Measurements from ENCODE around the gene ADAM20.
A peak's percentile ranks its signal among the peaks of the same experiment; 100 is the strongest.
"Not testable (repeated sequence)": the region's sequence is repeated elsewhere in the genome, so short reads cannot be mapped to it uniquely, and the experiment has no call there.

The ADAM20 gene

GRCh38 chr14:70534904-70535303 is at the start of gene ADAM20:
TSS of gene ADAM20 (minus strand) at chr14:70535004. CDS start at chr14:70524757, 10,247 bp downstream.
- DNase-seq (ENCODE audit: low spot score): no peak

GRCh38 chr14:70576891-70577290 is 42.1 kb upstream of the ADAM20 start:
- no peak for DNase-seq (ENCODE audit: low spot score)

DNA sequence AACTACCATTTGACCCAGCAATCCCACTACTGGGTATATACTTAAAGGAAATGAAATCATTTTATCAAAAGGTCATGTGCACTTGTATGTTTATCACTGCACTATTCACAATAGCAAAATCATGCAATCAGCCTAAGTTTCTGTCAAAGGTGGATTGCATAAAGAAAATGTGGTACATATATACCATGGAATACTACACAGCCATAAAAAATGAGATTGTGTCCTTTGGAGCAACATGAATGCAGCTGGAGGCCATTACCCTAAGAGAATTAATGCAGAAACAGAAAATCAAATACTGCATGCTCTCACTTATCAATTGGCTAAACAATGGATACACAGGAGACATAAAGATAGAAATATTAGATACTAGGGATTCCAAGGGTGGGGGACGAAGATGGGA is 38.2 kb upstream of the ADAM20 start:
- DNase-seq (ENCODE audit: low spot score): no peak

- DNase-seq (ENCODE audit: low spot score): no peak
Measured at GRCh38 chr14:70571139-70571538, 36.3 kb upstream of the ADAM20 start.

DNA sequence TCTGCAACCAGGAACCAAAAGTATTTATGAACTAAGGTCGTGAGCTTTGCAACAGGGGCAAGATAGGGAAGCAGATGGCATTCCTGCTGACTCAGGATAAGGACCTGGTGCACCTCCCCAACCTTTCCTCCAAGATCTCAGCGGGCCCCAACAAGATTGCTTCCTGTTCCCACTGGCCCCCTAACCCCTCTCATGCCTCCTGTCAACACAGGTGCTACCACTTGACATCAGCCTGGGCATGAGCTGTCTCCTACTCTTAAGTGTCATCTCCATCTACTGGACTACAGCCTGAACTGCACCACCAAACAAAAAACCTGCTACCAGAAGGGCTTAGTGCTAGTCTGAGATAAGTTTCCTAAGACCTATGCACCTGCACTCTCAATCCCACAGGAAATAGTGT is 33.0 kb upstream of the ADAM20 start:
- DNase-seq (ENCODE audit: low spot score): peak; percentile 71

DNA sequence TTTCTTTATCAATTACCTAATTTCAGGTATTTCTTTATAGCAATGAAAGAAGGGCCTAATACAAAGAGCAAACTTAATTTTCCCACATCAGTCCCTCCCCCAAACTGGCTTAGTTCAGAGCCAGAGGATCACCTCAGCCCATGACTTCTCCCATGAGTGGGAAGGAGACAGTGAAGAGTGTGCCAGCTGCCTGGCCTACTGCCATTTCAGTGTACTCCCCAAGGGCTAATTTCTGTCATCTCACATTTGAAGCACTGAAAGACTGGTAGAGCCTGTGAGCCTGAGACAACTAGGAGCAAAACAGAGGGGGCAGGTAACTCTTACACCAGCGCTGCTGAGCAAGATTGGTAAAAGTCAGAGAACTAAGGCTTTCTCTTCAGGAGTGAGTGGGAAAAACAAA is 29.1 kb upstream of the ADAM20 start:
- DNase-seq (ENCODE audit: low spot score): peak; percentile 26

DNA sequence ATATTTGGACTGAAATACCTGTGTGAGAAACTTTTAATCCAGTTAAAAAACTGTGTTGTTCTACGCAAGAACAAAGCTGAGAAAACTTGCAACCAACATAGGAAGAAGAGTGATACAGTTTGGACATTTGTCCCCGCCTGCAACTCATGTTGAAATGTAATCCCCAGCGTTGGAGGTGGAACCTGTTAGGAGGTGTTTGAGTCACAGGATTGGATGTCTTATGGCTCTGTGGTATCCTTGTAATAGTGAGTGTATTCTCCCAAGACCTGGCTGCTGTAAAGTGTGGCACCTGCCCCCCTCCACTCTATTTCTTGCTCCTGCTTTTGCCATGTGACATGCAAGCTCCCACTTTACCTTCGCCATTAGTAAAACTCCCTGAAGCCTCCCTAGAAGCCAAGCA is 28.6 kb upstream of the ADAM20 start:
- DNase-seq (ENCODE audit: low spot score): no peak

DNA sequence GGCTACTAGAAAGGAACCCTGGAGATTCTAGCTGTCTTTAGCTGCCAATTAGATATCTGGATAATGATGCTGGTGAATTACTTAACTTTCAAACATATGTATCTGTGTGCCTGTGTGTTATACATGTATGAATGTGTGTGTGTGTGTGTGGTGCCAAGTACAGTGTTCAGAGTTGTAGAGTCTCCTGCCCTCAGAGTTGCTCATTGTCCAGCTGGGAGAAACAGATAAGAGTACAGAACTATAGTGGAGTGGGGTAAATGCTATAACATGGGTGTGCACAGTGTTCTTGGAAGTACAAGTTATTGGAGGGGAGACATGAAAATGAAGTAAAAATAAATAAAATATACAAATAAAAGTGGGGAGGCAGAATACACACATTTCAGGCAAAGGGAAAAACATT is 23.6 kb upstream of the ADAM20 start:
- DNase-seq (ENCODE audit: low spot score): no peak

- DNase-seq (ENCODE audit: low spot score): no peak
Measured at GRCh38 chr14:70555890-70556289, 21.1 kb upstream of the ADAM20 start.

DNA sequence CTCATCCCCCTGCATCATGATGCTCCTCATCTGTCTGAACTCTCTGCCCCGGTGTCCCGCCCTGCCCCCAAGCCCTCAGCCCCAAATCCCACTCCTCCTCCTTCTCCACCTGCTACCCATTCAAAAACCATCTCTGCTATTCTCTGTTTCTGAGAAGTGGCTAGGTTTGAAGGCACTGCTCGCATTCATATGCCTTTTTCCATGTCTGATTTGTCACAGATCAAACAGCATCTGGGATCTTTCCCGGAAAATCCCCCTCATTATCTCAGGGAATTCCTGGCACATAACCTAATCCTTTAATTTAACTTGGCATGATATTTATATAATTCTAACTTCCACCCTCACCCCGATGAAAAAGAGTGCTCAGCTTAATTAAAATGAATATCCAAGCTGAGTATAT is 3.3 kb upstream of the ADAM20 start:
- peak; percentile 57 for DNase-seq (ENCODE audit: low spot score)

GRCh38 chr14:70536830-70537229 is 2.0 kb upstream of the ADAM20 start:
- DNase-seq (ENCODE audit: low spot score): no peak

GRCh38 chr14:70530417-70530816 is 4.4 kb downstream of the ADAM20 start:
- DNase-seq (ENCODE audit: low spot score): no peak

DNA sequence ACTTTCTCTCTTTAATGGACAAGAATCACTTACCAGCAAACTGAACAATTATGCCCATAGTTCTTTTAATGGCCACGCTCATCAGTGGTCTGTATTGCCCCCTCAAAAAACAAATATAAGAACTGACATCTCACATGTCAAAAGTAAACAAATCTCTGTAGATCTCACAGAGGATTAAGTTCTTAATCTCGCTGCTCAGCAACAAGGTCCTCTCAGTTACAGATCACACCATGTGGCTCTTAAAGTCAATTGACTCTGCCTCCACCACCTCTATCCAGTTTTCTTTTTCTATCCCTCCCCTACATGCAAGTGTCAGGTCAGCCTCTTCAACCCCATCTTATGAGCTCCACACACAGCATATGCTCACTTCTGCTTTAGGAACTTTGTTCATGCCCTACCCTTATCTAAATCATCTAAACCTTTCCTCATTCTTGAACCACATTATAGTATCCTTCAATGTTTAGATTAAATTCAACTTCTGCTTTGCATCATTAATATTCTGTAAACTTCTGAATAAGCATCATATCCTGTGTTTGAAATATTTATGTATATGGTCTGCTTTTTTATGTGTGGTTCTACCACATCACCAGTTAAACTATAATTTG is 7.2 kb downstream of the ADAM20 start:
- DNase-seq (ENCODE audit: low spot score): peak; percentile 33

- DNase-seq (ENCODE audit: low spot score): no peak
Measured at GRCh38 chr14:70525691-70526090, 9.1 kb downstream of the ADAM20 start.

GRCh38 chr14:70515811-70516210 is 19.0 kb downstream of the ADAM20 start:
- DNase-seq (ENCODE audit: low spot score): no peak

DNA sequence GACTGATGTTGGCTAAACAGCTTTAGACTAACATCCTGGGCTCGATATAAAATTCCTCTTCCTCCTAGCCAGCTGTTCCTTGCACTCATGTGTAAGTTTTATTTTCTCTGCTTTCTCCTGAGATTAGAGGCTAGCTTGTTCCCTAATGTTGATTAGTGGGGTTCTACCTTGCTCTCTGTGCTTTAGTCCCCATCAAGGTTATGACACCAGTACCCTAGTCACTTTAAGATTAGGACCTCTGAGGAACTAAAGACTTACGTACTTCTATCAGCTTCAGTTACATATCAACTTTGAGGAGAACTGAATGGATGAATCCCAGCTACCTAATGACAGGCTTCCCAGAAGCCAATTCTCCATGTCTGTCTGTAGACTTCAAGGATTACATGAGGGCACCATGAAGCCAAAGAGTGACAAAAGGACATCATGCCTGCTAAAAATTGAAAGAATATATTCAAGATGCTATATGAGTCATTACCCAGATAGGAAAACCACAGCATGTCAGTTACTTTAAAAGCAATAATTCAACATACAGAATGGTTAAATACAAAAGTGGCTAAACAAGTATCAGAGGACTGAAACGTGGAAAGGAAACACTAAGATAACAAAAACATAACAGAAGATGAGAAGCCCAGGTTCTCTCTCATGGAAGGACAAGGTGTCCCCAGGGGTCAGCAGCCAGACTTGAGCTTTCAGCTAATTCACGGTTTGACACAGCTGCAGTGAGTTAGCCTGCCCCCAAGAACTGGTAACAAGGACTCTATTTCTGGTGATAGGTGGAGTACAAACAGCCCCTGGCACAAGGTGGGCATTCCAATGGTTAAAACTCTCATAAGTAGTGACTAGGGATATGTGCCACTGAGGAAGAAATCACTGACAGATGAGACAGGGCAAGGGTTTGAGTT is 20.4 kb downstream of the ADAM20 start:
- no peak for DNase-seq (ENCODE audit: low spot score)

DNA sequence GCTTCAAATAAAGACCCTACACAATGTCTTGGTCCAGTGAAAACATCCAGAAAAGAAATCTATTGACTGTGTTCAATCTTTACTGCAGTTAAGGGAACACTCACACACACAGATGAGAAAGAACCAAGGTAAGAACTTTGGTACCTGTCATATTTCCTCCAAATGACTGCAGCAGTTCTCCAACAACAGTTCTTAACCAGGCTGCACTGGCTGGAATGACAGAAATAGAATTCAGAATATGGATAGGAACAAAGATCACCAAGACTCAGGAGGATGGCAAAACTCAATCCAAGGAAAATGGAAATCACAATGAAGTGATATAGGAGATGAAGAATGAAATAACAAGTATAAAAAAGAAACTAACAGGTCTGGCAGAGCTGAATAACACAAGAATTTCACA is 36.6 kb downstream of the ADAM20 start:
- DNase-seq (ENCODE audit: low spot score): no peak

GRCh38 chr14:70489579-70490200 is 45.1 kb downstream of the ADAM20 start:
- DNase-seq (ENCODE audit: low spot score): no peak

- not testable (repeated sequence) for DNase-seq (ENCODE audit: low spot score)
Measured at GRCh38 chr14:70477356-70478105, 57.3 kb downstream of the ADAM20 start.

- DNase-seq (ENCODE audit: low spot score): not testable (repeated sequence)
Measured at GRCh38 chr14:70475459-70475858, 59.3 kb downstream of the ADAM20 start.

DNA sequence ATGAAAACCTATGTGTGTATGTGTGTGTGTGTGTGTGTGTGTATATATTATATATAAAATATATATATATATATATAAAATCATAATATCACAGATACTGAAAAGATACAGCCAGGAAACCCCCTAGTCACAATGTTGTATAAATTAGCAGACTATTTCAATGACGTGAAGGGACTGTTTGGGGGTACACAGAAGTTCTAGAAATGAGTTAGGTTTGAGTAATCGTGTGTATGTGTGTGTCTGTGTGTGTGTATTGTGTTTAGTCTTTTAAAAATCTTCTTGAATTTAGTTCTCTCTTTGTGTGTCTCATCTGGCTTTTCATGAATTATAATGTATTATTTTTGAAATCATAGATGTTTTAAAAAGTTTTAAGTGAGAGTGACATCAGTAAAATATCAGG is 61.0 kb downstream of the ADAM20 start:
- no peak for DNase-seq (ENCODE audit: low spot score)
